GM18511 (cell line): ENCODE measurements around the gene DBT.
"Not testable (repeated sequence)": the region's sequence is repeated elsewhere in the genome, so short reads cannot be mapped to it uniquely, and the experiment has no call there.

Source experiments
- ATAC-seq: cut with Tn5 transposase; IDR thresholded peaks from one replicate; pipeline ENCODE4 v1.9.1; 2021; ENCODE audit warnings: mild to moderate bottlenecking, moderate library complexity; ENCODE audit not compliant: unreplicated experiment

The DBT gene

DNA sequence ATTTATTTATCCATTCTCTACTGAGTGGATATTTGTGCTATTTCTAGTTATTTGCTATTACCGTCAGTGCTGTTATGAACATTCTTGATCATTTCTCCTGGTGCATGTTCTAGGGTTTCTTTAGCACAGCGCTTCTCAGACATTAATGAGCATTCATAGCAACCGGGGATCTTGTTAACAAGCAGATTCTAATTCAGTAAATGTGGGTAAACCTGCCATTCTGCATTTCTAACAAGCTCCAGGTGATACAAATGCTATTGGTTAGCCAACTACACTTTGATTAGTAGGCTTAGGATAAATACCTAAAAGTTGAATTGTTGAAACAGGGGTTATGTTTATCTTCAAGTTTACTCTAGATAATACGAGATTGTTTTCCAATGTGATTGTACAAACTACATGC, 3.3 kb upstream of the DBT start:
- ATAC-seq, result no peak

GRCh38 chr1:100250807-100251206, 1.2 kb upstream of the DBT start:
- no peak for ATAC-seq

DNA sequence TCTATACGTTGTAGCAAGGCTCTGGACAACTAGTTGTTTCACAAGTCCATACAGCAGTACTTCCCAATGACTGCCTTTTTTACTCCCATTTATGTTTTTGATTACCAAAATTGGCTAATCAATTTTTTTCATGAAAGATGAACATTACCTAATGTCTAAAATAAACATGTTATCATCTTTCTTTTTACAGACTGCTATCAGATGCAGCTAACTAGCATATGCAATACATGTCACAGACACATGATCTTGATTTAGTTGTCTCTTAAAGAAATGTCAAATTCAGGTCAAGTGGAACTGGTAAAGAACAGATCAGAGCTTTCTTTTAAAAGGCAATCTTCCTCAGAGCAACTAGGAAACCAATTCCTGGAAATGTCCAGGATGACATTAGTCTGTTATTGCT, 630 bp upstream of the DBT start:
- no peak for ATAC-seq

DNA sequence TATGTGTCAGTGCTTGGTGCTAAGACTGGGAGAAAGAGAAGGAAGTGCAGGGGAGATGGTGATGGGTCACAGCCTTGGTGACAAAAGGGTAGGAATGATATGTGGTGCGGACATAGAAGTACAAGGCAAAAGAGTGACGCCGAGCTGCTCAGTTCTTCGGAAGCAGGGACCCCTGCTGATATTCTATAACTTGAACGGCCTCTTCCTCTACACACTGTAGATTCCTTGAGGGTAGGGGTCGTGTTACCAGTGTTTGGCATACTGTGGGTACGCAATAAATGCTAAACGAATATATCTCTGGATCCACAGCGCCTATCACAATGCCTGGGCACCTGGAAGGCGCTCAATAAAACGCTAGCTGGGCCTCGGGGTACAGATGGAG, 488 bp downstream of the DBT start:
- ATAC-seq, result peak; percentile 1

- no peak for ATAC-seq
Observed at GRCh38 chr1:100246738-100247137, 2.9 kb downstream of the DBT start.

- no peak for ATAC-seq
Observed at GRCh38 chr1:100240631-100241030, 9.0 kb downstream of the DBT start.

- ATAC-seq, result no peak
Observed at GRCh38 chr1:100239961-100240360, 9.7 kb downstream of the DBT start.

DNA sequence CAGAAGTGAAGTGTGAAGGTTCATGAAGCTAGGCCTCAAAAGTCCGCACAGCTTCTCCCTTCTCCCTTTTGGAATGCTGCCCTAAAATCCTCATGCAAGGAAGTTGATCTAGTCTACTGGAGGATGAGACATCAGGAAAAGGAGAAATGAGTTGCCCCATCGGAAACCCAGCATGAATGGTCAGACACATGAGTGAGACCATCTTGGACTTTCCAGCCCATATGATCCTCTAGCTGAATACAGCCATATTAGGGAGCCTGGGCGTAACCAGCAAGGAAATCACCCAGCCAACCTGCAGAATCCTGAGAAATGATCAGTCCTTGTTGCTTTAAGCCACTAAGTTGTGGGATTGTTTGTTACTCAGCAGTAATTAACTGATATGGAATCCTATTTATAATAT, 12.5 kb downstream of the DBT start:
- no peak for ATAC-seq

DNA sequence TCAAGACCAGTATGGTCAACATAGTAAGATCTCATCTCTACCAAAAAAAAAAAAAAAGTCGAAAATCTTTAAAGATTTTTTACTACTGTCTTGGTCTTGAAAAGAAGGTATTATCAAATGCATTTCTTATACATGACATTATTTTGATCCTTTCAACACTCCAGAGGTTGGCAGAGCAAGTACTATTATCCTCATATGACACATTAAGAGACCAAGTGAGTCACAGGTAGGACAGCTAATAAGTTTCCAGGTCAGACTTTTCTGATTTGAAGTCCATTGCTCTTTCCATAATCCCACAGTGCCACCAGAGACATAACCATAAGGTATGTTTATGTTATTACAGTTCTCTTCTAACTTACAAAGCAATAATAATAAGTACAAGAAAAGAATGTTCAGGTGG, 15.2 kb downstream of the DBT start:
- no peak for ATAC-seq

GRCh38 chr1:100233566-100233965, 16.1 kb downstream of the DBT start:
- ATAC-seq, result not testable (repeated sequence)

DNA sequence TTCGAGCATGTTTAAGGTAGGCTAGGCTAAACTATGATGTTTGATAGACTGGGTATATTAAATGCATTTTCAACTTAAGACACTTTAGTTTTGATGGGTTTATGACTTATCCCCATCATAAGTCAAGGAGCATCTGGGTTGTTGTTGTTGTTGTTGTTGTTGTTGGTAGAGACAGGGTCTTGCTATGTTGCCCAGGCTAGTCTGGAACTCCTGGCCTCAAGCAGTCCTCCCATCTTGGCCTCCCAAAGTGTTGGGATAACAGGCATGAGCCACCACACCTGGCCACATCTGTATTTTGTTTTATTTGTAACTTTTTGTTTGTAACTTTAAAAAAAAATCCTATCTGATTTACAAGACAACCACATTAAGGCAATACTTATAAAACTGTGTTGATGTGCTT, 17.5 kb downstream of the DBT start:
- no peak for ATAC-seq

GRCh38 chr1:100231721-100232120, 17.9 kb downstream of the DBT start:
- ATAC-seq, result no peak

DNA sequence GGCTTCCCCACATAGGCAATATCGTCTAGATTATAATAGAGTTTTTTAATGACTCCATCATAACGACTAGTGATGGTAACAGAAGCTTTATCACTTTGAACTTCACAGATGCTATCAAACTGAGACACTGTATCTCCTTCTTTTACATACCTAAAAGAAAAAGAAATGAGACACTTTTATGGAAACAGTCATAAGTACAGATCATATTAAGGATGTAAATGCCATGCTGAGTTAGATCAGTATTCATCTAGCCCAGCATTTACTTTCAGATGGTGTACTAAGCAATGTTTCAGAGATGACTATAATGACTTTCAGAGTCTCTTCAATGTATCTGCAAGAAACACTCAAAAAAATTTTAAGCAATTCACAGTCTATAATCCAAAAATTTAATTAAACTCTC, 18.9 kb downstream of the DBT start:
- no peak for ATAC-seq

- no peak for ATAC-seq
Observed at GRCh38 chr1:100229681-100230443, 19.8 kb downstream of the DBT start.

DNA sequence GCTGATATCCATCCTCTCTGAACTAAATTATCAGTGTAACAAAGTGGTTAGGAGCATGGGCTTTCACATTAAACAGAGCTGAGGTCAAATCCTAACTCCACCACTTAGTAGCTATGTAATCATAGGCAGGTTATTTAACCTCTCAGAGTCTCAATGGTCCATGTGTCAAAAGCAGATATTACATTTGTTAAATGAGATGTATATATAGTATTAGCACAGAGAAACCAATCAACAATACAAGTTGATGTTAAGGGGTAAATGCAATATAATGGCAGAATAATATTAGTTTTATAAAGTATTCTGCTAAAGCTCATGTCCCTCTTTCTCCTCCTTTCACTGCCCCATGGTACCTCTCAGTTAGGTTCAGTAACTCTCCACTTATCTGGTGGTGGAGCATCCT, 27.2 kb downstream of the DBT start:
- ATAC-seq, result no peak

DNA sequence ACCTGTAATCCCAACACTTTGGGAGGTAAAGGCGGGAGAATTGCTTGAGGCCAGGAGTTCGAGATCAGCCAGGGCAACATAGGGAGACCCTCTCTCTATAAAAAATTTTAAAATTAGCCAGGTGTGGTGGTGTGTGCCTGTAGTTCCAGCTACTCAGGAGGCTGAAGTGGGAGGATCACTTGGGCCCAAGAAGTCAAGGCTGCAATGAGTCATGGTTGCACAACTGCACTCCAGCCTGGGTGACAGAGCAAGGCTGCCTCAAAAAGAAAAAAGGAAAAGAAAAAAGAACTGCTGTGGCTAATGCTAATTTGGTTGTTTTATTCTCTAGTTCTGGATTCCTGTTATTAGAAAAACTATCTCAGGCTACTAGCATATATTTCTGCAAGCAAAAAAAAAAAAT, 29.8 kb downstream of the DBT start:
- no peak for ATAC-seq

GRCh38 chr1:100219457-100219856, 30.2 kb downstream of the DBT start:
- no peak for ATAC-seq

DNA sequence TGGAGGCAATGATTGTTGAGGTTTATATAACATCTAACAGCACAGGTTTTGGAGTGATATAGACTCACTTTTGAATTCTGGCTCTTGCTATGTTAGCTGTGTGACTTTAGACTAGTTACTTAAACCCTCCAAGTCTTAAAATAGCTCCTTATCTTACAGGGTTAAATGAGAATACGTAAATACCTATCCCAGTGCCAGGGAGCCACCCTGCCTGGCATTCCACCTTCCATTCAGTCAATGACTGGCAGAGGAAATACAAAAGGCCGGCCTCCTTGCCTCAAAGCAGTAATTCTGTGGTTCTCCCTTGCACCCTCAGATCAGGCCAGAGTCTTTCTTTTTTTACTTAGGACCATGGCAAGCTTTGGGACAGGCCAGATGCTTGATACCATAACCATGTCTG, 31.8 kb downstream of the DBT start:
- no peak for ATAC-seq

DNA sequence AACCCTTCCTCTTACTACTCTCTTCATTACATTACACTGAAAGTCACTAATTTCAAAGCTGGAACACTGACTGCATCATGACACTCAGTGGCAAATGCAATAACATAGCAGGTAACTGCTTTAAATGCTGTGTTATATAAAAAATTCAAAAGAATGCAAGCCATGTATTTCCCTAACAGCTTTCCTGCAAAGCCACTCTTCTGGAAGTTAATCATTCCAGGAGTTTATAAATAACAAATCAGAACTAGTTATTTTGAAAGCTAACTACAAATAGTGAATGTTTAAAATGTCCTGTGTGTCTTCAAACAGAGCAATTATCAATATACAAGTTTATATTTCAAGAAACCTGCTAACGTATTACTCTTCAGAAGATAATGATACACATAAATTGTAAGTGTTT, 34.5 kb downstream of the DBT start:
- no peak for ATAC-seq

DNA sequence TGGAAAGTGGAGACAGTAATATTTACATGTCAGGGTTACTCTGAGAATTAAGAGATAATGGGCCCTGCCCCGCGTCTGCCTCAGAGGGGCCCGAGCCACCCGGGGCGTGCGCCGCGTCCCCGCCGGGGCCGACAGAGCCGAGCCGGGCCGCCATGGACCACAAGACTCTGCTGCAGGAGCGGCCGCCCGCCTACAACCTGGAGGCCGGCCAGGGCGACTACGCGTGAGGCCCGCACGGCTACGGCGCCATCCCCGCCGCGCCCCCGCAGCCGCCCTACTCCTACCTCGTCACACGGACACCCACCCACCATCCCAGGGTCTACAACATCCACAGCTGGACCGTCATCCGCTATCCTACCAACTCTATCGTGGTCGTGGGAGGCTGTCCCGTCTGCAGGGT, 36.5 kb downstream of the DBT start:
- no peak for ATAC-seq

DNA sequence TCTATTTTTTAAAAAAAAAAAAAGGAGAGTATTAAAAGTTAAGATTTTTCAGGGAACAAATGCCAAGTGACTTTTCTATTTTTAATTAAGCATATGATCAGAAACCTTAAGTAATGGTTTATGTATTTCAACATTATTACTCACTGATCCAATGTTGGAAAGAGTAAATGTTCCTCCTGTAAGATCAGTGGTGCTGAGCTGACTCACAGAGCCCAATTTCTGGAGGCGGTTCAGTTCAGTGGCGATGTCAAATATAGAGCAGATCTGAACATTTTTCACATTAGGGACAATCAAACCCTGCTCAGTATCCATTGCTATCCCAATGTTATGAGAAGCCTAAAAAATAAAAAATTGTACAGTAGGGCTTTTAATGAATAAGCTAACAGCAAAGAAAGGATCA, 43.3 kb downstream of the DBT start:
- no peak for ATAC-seq

GRCh38 chr1:100205593-100205992, 44.0 kb downstream of the DBT start:
- not testable (repeated sequence) for ATAC-seq

GRCh38 chr1:100205103-100205502, 44.5 kb downstream of the DBT start:
- ATAC-seq, result not testable (repeated sequence)
